Natural killer cell treated with Interleukin-12 subunit alpha and Interleukin-12 subunit beta and Interleukin-15 and Interleukin-18, amount 100 ng/mL, for 72 hours (primary cell): Measurements from ENCODE around the gene C1orf87. TPM values are rescaled to one million over a fixed set of nuclear protein-coding genes. Genes with fewer than 3 reads are reported as not detected.

Experiments used
- total RNA-seq, 2 donors: library from RNA; stranded (reverse); gene quantifications; one replicate each; pipeline ENCODE4 v1.2.3, GENCODE V29; 2022

The C1orf87 gene
- total RNA-seq, 2 donors from 2014 or later: not detected

Other genes starting within 250 kb of the C1orf87 start
- gene CYP2J2, start 147.0 kb downstream of the C1orf87 start, total RNA-seq: not detected